HG03565 (cell line): ENCODE data around the gene GTF3C4.

ENCODE experiments used
- ATAC-seq: cut with Tn5 transposase; IDR thresholded peaks from one replicate; pipeline ENCODE4 v1.9.1; 2021; ENCODE audit warnings: mild to moderate bottlenecking, moderate library complexity; ENCODE audit not compliant: unreplicated experiment

GTF3C4 gene

DNA sequence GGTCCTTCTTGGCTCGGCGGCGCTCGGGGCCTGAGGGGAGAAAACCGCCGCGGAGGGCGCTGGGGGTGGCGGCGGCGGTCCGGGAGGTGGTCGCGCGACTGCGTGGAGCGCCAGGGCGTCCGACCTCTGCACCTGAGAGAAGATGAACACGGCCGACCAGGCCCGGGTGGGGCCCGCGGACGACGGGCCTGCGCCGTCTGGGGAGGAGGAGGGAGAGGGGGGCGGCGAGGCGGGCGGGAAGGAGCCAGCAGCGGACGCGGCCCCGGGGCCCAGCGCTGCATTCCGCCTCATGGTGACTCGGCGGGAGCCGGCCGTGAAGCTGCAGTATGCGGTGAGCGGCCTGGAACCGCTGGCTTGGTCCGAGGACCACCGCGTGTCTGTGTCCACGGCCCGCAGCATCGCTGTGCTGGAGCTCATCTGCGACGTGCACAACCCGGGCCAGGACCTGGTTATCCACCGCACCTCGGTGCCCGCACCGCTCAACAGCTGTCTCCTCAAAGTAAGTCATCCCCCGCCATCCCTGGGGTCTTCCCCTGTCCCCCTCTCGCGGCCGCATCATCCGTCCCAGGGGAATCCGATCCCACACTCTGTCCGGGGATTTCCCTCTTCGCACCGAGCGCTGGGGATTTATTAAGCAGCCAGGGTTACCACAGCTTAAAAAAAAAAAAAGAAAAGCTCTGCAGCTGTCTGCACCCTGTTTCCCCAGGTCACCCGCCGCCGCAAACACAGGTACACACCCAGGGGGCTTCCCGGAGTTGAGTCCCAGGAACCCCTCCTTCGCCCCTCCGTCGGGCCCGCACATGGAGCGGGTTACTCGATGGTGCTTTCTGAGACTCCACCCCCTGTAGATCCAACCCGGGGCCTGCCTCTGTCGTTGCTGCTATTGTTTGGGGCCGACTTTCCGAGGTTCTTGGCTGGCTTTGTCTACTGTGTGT is at the start of gene GTF3C4:
GTF3C4 (plus strand) TSS at position 8 of the 935 bp plus-strand sequence; CDS start at position 143, 135 bp downstream.
- ATAC-seq = peak; percentile 43

GRCh38 chr9:132622159-132622558 is 48.1 kb upstream of the GTF3C4 start:
- ATAC-seq = no peak

DNA sequence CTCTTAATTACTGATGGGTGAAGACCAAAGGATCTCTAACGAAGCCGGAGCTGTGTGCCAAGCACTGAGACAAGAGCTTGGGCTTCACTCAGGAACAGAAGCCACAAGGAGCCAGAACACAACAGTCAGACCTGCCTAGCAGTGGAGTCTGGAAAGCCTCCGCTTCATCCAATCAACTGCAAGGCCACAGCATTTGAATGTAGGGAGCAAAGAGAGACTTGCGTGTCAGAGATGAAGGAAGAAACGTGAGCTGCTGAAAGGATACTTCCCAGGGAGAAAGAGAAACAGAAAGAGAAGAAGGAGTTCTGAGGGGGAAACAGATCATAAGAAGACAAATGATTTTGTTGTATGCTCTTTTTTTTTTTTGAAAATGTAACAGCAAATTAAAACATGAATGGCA is 44.0 kb upstream of the GTF3C4 start:
- ATAC-seq = no peak

DNA sequence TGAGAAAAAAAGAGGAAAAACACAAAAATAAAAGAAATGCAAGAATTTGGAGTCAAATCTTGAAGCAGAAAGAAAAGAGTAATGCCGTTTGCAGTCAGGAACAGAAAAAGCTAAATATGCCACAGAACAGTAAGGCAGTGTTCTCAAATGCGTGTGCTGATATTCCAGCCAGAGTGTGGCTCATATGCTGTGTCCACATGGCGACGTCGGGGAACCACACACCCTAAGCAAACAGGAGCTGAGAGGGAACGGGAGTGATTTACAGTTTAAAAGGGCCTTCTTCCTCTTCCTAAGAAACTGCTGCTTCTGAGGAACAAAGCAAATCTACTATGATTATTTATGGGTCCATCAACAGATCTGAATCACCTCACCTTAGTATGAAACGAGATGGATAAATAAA is 43.2 kb upstream of the GTF3C4 start:
- no peak for ATAC-seq

- ATAC-seq = no peak
These were observed 42.7 kb upstream of the GTF3C4 start for GRCh38 chr9:132627594-132627993.

GRCh38 chr9:132628746-132629145 is 41.5 kb upstream of the GTF3C4 start:
- no peak for ATAC-seq

DNA sequence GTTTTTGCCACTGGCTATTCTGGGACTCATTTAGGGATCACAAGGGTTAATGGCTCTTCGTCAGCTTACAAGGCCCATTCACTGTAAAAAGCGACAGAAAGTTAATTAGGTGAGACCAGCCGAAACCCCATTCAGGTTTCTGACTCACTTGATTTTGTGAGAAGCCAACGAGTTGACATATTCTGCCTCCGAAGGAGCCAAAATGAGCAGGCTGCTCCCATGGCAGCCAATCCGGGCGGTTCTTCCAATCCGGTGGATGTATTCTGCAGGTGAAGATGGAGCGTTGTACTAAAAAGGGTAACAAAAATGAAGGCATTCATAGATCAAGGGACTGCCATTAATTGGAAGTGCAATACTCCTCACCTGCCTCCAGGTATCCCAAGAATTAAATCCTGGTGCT is 40.1 kb upstream of the GTF3C4 start:
- ATAC-seq = no peak

DNA sequence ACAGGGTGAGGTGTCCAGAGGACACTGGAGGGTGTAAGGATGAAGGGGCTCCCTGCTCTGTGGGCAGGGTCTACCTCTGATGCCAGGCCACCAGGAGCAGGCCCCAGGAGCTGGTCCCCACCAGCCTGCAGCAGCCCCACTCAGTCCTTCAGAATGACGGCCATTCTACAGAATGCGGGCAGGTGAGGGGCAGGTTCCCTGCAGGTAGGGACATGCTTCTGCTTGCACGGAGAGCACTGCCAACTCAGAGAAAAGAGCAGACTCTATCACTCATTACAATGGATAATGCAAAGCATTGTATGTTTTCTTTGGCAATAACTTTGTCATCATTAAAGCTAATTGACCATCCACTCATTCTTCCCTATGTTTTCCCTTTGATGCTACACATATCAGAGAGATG is 39.5 kb upstream of the GTF3C4 start:
- no peak for ATAC-seq

GRCh38 chr9:132631280-132631679 is 39.0 kb upstream of the GTF3C4 start:
- ATAC-seq = no peak

DNA sequence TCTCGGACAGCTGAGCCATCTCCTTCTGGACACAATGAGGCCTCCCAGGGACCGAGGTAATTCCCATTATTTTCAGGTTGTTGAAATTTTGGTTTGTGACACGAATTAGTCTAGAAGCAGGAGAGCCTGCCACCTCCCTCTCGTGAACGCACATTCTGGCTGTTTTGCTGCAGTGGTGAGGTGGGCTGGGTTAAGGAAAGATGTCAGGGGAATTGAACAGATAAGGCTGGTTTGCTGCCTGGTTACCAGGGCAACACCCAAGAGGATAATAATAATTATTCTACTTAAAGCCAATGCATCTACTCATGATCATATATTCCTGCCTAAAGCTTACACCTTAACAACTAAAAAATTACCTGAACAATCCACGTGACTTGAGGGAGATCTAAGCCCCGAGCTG is 38.6 kb upstream of the GTF3C4 start:
- ATAC-seq = no peak

- no peak for ATAC-seq
These were observed 37.7 kb upstream of the GTF3C4 start for GRCh38 chr9:132632413-132633129.

GRCh38 chr9:132634327-132634726 is 35.9 kb upstream of the GTF3C4 start:
- ATAC-seq = no peak

DNA sequence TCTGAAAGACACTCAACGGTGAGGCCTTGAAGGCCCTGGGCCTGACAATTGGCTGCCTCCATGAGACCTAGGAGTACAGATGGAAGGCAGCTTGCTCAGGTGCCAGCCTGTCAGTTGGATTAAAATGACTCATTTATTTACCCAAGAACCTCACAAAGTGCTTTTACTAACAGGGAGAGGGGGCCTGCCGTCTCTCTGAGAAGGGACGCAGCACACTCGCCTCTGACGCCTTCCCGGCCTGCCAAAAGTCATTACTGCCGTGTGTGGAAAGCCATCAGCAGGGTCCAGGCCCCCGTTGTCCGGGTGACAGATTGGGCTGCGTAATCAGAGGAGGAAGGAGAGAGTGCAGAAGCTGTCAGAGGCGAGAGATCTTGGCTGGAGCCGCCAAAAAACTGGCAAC is 32.9 kb upstream of the GTF3C4 start:
- no peak for ATAC-seq

GRCh38 chr9:132637801-132638200 is 32.5 kb upstream of the GTF3C4 start:
- no peak for ATAC-seq

- ATAC-seq = no peak
These were observed 32.0 kb upstream of the GTF3C4 start for GRCh38 chr9:132638240-132638639.

GRCh38 chr9:132639322-132639721 is 30.9 kb upstream of the GTF3C4 start:
- no peak for ATAC-seq

DNA sequence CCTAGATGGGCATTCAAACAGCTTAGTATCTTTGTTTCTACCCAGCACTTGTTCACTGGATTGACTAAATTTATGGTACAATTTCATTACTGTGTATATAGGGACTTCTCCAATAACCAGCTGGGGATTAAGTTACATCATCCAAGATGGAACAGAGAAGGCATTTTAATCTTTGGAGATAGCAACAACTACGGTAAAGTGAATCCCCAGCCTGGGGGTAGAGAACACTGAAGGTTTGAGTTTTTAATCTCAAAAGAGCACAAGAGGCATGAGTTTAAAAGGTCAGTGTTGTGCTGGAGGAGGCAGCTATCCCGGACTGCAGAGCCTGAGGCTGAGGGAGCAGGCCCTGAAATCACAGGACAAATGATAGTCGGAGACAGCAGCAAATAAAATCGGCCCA is 29.0 kb upstream of the GTF3C4 start:
- no peak for ATAC-seq

GRCh38 chr9:132644251-132644650 is 26.0 kb upstream of the GTF3C4 start:
- ATAC-seq = no peak

DNA sequence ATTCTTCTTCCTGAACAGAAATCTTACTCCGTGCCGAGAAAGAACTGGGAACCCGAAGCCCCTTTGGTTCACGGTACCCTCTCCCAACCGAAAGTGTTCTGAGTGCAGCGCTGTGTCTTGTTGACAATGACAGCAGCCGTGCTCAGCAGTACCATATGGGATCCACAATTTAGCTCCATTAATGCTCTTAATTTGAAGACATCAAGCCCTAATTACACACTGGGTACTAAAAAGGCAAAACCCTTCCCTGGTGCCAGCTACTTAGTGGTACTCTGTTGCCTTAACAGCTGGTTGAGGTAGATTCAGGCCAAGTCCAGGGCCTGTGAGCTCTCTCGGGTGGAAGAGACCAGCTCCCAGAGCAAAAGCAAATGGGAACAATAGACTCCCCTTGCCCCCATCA is 25.0 kb upstream of the GTF3C4 start:
- no peak for ATAC-seq

GRCh38 chr9:132645711-132646110 is 24.6 kb upstream of the GTF3C4 start:
- ATAC-seq = no peak

DNA sequence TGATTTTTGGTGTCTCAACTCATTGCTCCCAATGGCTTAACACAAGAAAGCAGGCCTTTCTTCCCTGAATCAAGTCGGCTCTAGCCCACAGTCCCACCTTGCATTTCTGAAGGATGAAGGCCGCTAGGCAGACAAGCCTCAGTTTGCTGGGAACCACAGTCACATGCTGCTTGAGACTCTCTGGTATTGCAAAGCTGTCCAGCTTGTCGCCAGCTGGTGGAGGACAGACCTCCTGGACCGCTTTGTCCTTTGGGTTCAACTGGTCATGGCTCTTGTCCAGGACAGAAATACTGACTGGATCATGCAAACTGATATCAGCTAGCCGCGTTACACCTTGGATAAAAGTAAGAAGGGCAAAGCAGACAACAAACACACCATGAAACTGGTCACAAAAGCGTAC is 23.5 kb upstream of the GTF3C4 start:
- ATAC-seq = no peak

DNA sequence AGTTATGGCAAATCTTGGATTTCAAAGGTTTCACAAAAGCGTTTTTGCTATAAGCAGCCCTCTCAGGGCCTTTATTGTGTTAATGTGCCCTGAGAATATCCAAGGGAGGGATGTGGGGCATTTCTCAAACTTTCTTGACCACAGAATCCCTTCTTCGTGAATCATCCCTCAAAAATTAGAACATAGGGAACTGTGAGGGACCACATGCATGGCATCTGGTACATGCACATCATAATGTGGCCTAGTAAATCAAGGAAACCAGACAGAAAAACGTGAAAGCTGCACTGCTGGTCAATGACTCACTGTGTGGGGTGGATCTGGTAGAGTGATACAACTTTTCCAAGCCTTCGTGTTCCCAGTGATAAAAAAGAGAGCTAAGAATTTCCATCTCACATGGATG is 22.9 kb upstream of the GTF3C4 start:
- no peak for ATAC-seq
